Lower leg skin (tissue), 3 donors: ENCODE data around the gene OR10X1.

Experiments
- POLR2A ChIP-seq, 2 donors: fragments of 450-650 bp; IDR thresholded peaks; one replicate each; pipeline ENCODE4 v1.6.1; 2016 to 2017; ENCODE audit warnings: antibody characterized with exemption in 2 of 2, mild to moderate bottlenecking in 1 of 2, moderate library complexity in 1 of 2
- TF ChIP-seq, protein P1 (sequence below), 3 donors: fragments of 450-650 bp; IDR thresholded peaks; one replicate each; pipeline ENCODE4 v1.5.1; 2016; ENCODE audit warnings: antibody characterized with exemption in 3 of 3, mild to moderate bottlenecking in 3 of 3, moderate library complexity in 2 of 3

- TF ChIP-seq, protein P1, sequence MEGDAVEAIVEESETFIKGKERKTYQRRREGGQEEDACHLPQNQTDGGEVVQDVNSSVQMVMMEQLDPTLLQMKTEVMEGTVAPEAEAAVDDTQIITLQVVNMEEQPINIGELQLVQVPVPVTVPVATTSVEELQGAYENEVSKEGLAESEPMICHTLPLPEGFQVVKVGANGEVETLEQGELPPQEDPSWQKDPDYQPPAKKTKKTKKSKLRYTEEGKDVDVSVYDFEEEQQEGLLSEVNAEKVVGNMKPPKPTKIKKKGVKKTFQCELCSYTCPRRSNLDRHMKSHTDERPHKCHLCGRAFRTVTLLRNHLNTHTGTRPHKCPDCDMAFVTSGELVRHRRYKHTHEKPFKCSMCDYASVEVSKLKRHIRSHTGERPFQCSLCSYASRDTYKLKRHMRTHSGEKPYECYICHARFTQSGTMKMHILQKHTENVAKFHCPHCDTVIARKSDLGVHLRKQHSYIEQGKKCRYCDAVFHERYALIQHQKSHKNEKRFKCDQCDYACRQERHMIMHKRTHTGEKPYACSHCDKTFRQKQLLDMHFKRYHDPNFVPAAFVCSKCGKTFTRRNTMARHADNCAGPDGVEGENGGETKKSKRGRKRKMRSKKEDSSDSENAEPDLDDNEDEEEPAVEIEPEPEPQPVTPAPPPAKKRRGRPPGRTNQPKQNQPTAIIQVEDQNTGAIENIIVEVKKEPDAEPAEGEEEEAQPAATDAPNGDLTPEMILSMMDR (IDR thresholded peaks at IDR 0.05), result no peak
- no peak for TF ChIP-seq POLR2A (IDR thresholded peaks at IDR 0.05)
Measured at GRCh38 chr1:158613764-158614163, 34.1 kb upstream of the OR10X1 start.
